ENCODE data around the gene FGF11.

Gene FGF11

DNA sequence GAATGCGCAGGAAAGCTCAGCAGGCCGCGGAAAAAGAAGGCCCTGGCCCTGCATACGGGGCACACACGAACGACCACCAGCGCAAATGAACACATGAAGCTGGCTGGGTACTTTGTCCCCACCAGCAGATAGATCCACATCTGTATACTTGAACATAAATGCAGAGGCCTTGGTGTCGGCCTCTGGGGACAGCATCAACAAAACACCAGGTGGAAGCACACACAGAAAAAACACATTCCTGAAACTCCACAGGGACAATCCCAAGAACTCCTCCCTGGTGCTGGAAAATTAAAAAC lies 40.7 kb downstream of the FGF11 start (continued):
- TF ChIP-seq, protein P1, sequence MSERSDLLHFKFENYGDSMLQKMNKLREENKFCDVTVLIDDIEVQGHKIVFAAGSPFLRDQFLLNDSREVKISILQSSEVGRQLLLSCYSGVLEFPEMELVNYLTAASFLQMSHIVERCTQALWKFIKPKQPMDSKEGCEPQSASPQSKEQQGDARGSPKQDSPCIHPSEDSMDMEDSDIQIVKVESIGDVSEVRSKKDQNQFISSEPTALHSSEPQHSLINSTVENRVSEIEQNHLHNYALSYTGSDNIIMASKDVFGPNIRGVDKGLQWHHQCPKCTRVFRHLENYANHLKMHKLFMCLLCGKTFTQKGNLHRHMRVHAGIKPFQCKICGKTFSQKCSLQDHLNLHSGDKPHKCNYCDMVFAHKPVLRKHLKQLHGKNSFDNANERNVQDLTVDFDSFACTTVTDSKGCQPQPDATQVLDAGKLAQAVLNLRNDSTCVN (tag by site-specific recombination; optimal IDR thresholded peaks at IDR 0.05) = peak; percentile 26
- TF ChIP-seq, protein P2, sequence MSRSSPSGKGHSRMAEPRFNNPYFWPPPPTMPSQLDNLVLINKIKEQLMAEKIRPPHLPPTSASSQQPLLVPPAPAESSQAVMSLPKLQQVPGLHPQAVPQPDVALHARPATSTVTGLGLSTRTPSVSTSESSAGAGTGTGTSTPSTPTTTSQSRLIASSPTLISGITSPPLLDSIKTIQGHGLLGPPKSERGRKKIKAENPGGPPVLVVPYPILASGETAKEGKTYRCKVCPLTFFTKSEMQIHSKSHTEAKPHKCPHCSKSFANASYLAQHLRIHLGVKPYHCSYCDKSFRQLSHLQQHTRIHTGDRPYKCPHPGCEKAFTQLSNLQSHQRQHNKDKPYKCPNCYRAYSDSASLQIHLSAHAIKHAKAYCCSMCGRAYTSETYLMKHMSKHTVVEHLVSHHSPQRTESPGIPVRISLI (tag by site-specific recombination; IDR thresholded peaks at IDR 0.05) = no peak
- TF ChIP-seq ZNF292 (tag by site-specific recombination; IDR thresholded peaks at IDR 0.05; ENCODE audit: borderline replicate concordance, low read depth) = no peak
- no peak for TF ChIP-seq ZNF530 (tag by site-specific recombination; IDR thresholded peaks at IDR 0.05; ENCODE audit: low read depth)
- no peak for TF ChIP-seq SCRT1 (tag by site-specific recombination; IDR thresholded peaks at IDR 0.05; ENCODE audit: borderline replicate concordance)
- TF ChIP-seq, protein P3, sequence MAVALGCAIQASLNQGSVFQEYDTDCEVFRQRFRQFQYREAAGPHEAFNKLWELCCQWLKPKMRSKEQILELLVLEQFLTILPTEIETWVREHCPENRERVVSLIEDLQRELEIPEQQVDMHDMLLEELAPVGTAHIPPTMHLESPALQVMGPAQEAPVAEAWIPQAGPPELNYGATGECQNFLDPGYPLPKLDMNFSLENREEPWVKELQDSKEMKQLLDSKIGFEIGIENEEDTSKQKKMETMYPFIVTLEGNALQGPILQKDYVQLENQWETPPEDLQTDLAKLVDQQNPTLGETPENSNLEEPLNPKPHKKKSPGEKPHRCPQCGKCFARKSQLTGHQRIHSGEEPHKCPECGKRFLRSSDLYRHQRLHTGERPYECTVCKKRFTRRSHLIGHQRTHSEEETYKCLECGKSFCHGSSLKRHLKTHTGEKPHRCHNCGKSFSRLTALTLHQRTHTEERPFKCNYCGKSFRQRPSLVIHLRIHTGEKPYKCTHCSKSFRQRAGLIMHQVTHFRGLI (tag by site-specific recombination; IDR thresholded peaks at IDR 0.05) = no peak
- TF ChIP-seq ZNF2 (tag by site-specific recombination; IDR thresholded peaks at IDR 0.05) = 0 out of 2 replicates have a peak, but pooled peaks have one; percentile 5
- TF ChIP-seq KLF1 (tag by site-specific recombination; IDR thresholded peaks at IDR 0.05) = 0 out of 2 replicates have a peak, but pooled peaks have one; percentile 4
- no peak for TF ChIP-seq ZNF433 (tag by site-specific recombination; IDR thresholded peaks at IDR 0.05; ENCODE audit: low read depth)
- TF ChIP-seq ZNF274 (IDR thresholded peaks at IDR 0.05; ENCODE audit: low read length) = no peak
- no peak for TF ChIP-seq ZNF274 (tag by site-specific recombination; IDR thresholded peaks at IDR 0.05; ENCODE audit: borderline replicate concordance)
- no peak for TF ChIP-seq ZNF157 (tag by site-specific recombination; IDR thresholded peaks at IDR 0.05)
- TF ChIP-seq, protein P4, sequence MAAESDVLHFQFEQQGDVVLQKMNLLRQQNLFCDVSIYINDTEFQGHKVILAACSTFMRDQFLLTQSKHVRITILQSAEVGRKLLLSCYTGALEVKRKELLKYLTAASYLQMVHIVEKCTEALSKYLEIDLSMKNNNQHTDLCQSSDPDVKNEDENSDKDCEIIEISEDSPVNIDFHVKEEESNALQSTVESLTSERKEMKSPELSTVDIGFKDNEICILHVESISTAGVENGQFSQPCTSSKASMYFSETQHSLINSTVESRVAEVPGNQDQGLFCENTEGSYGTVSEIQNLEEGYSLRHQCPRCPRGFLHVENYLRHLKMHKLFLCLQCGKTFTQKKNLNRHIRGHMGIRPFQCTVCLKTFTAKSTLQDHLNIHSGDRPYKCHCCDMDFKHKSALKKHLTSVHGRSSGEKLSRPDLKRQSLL (tag by site-specific recombination; IDR thresholded peaks at IDR 0.05) = no peak
- TF ChIP-seq ZFP37 (tag by site-specific recombination; IDR thresholded peaks at IDR 0.05) = no peak
- TF ChIP-seq KLF8 (tag by site-specific recombination; IDR thresholded peaks at IDR 0.05) = no peak
- no peak for TF ChIP-seq ZNF785 (tag by site-specific recombination; IDR thresholded peaks at IDR 0.05)
- TF ChIP-seq IKZF3 (tag by site-specific recombination; IDR thresholded peaks at IDR 0.05) = peak; percentile 30; the same call in 1 of the 2 replicates
- TF ChIP-seq GLIS1 (tag by site-specific recombination; IDR thresholded peaks at IDR 0.05) = no peak
- TF ChIP-seq ZFP41 (tag by site-specific recombination; IDR thresholded peaks at IDR 0.05; ENCODE audit: borderline replicate concordance) = no peak
- TF ChIP-seq, protein P5, sequence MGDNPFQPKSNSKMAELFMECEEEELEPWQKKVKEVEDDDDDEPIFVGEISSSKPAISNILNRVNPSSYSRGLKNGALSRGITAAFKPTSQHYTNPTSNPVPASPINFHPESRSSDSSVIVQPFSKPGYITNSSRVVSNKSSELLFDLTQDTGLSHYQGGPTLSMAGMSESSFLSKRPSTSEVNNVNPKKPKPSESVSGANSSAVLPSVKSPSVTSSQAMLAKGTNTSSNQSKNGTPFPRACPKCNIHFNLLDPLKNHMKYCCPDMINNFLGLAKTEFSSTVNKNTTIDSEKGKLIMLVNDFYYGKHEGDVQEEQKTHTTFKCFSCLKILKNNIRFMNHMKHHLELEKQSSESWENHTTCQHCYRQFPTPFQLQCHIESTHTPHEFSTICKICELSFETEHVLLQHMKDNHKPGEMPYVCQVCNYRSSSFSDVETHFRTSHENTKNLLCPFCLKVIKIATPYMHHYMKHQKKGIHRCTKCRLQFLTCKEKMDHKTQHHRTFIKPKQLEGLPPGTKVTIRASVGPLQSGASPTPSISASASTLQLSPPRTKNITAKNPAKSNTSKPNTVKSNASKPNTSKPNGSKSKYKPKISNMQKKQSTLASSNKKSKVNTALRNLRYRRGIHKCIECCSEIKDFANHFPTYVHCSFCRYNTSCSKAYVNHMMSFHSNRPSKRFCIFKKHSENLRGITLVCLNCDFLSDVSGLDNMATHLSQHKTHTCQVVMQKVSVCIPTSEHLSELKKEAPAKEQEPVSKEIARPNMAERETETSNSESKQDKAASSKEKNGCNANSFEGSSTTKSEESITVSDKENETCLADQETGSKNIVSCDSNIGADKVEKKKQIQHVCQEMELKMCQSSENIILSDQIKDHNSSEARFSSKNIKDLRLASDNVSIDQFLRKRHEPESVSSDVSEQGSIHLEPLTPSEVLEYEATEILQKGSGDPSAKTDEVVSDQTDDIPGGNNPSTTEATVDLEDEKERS (tag by site-specific recombination; IDR thresholded peaks at IDR 0.05) = no peak
- TF ChIP-seq, protein P6, sequence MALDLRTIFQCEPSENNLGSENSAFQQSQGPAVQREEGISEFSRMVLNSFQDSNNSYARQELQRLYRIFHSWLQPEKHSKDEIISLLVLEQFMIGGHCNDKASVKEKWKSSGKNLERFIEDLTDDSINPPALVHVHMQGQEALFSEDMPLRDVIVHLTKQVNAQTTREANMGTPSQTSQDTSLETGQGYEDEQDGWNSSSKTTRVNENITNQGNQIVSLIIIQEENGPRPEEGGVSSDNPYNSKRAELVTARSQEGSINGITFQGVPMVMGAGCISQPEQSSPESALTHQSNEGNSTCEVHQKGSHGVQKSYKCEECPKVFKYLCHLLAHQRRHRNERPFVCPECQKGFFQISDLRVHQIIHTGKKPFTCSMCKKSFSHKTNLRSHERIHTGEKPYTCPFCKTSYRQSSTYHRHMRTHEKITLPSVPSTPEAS (tag by site-specific recombination; IDR thresholded peaks at IDR 0.05) = peak; percentile 84
- no peak for TF ChIP-seq KLF10 (tag by site-specific recombination; IDR thresholded peaks at IDR 0.05)
- TF ChIP-seq, protein P7, sequence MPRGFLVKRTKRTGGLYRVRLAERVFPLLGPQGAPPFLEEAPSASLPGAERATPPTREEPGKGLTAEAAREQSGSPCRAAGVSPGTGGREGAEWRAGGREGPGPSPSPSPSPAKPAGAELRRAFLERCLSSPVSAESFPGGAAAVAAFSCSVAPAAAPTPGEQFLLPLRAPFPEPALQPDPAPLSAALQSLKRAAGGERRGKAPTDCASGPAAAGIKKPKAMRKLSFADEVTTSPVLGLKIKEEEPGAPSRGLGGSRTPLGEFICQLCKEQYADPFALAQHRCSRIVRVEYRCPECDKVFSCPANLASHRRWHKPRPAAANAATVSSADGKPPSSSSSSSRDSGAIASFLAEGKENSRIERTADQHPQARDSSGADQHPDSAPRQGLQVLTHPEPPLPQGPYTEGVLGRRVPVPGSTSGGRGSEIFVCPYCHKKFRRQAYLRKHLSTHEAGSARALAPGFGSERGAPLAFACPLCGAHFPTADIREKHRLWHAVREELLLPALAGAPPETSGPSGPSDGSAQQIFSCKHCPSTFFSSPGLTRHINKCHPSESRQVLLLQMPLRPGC (tag by site-specific recombination; IDR thresholded peaks at IDR 0.05) = no peak
- TF ChIP-seq ZSCAN30 (tag by site-specific recombination; IDR thresholded peaks at IDR 0.05) = no peak
- no peak for TF ChIP-seq ZBTB48 (tag by site-specific recombination; IDR thresholded peaks at IDR 0.05)
- TF ChIP-seq GLI4 (tag by site-specific recombination; IDR thresholded peaks at IDR 0.05) = no peak
- TF ChIP-seq ZBTB20 (tag by site-specific recombination; IDR thresholded peaks at IDR 0.05) = peak; percentile 81; the same call in 1 of the 2 replicates
- no peak for TF ChIP-seq ZNF677 (tag by site-specific recombination; IDR thresholded peaks at IDR 0.05)
- TF ChIP-seq ZNF549 (tag by site-specific recombination; IDR thresholded peaks at IDR 0.05) = no peak
- no peak for TF ChIP-seq ZNF169 (tag by site-specific recombination; IDR thresholded peaks at IDR 0.05)
- TF ChIP-seq ZNF621 (tag by site-specific recombination; IDR thresholded peaks at IDR 0.05) = no peak
- TF ChIP-seq ZBTB17 (tag by site-specific recombination; IDR thresholded peaks at IDR 0.05) = peak; percentile 38; the same call in 1 of the 2 replicates
